PC-3 (cell line): Measurements from ENCODE around the gene PMIS2.

Experiments
- CTCF ChIP-seq: fragments of 300-600 bp; sonication (generic); conservative IDR thresholded peaks from 2 replicates; pipeline ENCODE4 v1.5.1; 2017; ENCODE audit warnings: antibody characterized with exemption, low read depth, mild to moderate bottlenecking, low read length
- EZH2 ChIP-seq: fragments of 300-600 bp; sonication (generic); IDR thresholded peaks from one replicate; pipeline ENCODE4 v1.6.1; 2017; ENCODE audit warnings: antibody characterized with exemption, mild to moderate bottlenecking, low read length; ENCODE audit not compliant: unreplicated experiment
- EZH2phosphoT487 ChIP-seq: fragments of 300-600 bp; sonication (generic); IDR thresholded peaks from 2 replicates; pipeline ENCODE4 v1.6.1; 2018; ENCODE audit warnings: mild to moderate bottlenecking, antibody characterized with exemption, low read length, borderline replicate concordance

- TF ChIP-seq CTCF (no peak), EZH2 (no peak), EZH2phosphoT487 (no peak)
Observed at GRCh38 chr19:35585848-35586247, at the start of gene PMIS2.
